Prostate gland (tissue), 2 donors: ENCODE results near the gene RBM38.

Experiments used
- CTCF ChIP-seq, 4 experiments: fragments of 200-600 bp in 2 of 4; fragments of 450-650 bp in 2 of 4; sonication (generic) in 2 of 4; IDR thresholded peaks; 1 replicate in 3 of 4; 2 replicates in 1 of 4; pipeline ENCODE4 v1.5.1; 2016 to 2019; ENCODE audit warnings: antibody characterized with exemption in 4 of 4, mild to moderate bottlenecking in 2 of 4, moderate library complexity in 2 of 4
- POLR2A ChIP-seq: fragments of 450-650 bp; IDR thresholded peaks from one replicate; pipeline ENCODE4 v1.6.1; 2016; ENCODE audit warnings: antibody characterized with exemption, mild to moderate bottlenecking
- POLR2AphosphoS5 ChIP-seq: sonication (generic); formaldehyde crosslinking; IDR thresholded peaks from one replicate; pipeline ENCODE4 v1.6.1; 2017; ENCODE audit warnings: antibody characterized with exemption

- no peak for TF ChIP-seq CTCF (IDR thresholded peaks at IDR 0.05)
- TF ChIP-seq POLR2A, result no peak
- TF ChIP-seq POLR2AphosphoS5, result peak; percentile 17
These were observed 7.1 kb downstream of the RBM38 start for GRCh38 chr20:57398231-57398821.
